Lung (tissue), 12 donors: Measurements from ENCODE around the gene PARVB. TPM values are rescaled to one million over a fixed set of nuclear protein-coding genes. Genes with fewer than 3 reads are reported as not detected.

ENCODE experiments used
- ATAC-seq: fragments of 200-7000 bp; cut with Tn5 transposase; one replicate; pipeline ENCODE4 v1.9.1; 2020; ENCODE audit warnings: moderate number of reproducible peaks; ENCODE audit not compliant: insufficient read depth, low FRiP score
- DNase-seq, 3 donors: peaks; one replicate each; pipeline ENCODE4 v3.0.0-alpha.2; 2013 to 2017
- H3K27ac ChIP-seq, 2 donors: one replicate each; pipeline ENCODE4 v1.5.1; 2013; ENCODE audit warnings: mild to moderate bottlenecking in 2 of 2, moderate library complexity in 2 of 2, control low read depth in 1 of 2, inconsistent platforms in 1 of 2, low read depth in 1 of 2, low read length in 1 of 2
- H3K27me3 ChIP-seq, 3 donors: one replicate each; pipeline ENCODE4 v1.5.1; 2013; ENCODE audit warnings: low read length in 2 of 3; ENCODE audit not compliant: control insufficient read depth in 3 of 3, insufficient read depth in 3 of 3
- H3K36me3 ChIP-seq, 4 donors: one replicate each; pipeline ENCODE4 v1.5.1; 2013; ENCODE audit warnings: low read length in 4 of 4, mild to moderate bottlenecking in 1 of 4, moderate library complexity in 1 of 4; ENCODE audit not compliant: control insufficient read depth in 4 of 4, insufficient read depth in 4 of 4
- H3K4me1 ChIP-seq, 5 donors: one replicate each; pipeline ENCODE4 v1.5.1; 2013; ENCODE audit warnings: low read length in 5 of 5, mild to moderate bottlenecking in 2 of 5, moderate library complexity in 1 of 5; ENCODE audit not compliant: control insufficient read depth in 5 of 5, insufficient read depth in 5 of 5
- H3K4me3 ChIP-seq: one replicate; pipeline ENCODE4 v1.5.1; 2013; ENCODE audit warnings: mild to moderate bottlenecking, control low read depth, moderate library complexity
- H3K9ac ChIP-seq, 2 donors: one replicate each; pipeline ENCODE4 v1.5.1; 2013; ENCODE audit warnings: low read length in 2 of 2, control low read depth in 1 of 2; ENCODE audit not compliant: insufficient read depth in 1 of 2
- H3K9me3 ChIP-seq, 4 donors: one replicate each; pipeline ENCODE4 v1.5.1; 2013; ENCODE audit warnings: low read length in 3 of 4, mild to moderate bottlenecking in 1 of 4, moderate library complexity in 1 of 4; ENCODE audit not compliant: control insufficient read depth in 4 of 4, insufficient read depth in 3 of 4
- WGBS, 2 donors: extraction: QIAGEN DNeasy Blood & Tissue Kit; methylation state at CpG; one replicate each; pipeline ENCODE4 v1.1.7; 2013; 5-methylcytosine and 5-hydroxymethylcytosine counted together
- polyA plus RNA-seq, 2 donors: library from polyadenylated mRNA; stranded (reverse); fragments of 200-250 nt; gene quantifications; one replicate each; pipeline ENCODE4 v1.2.1, GENCODE V29; 2013
- total RNA-seq, 2 donors: library from RNA; depleted of rRNA in 1 of 2; stranded (reverse); fragments of >200 nt in 1 of 2; gene quantifications; one replicate each; pipeline ENCODE4 v1.2.1, GENCODE V29; 2014 to 2021
- TF ChIP-seq, protein P1 (sequence below): IDR thresholded peaks from 2 replicates; pipeline ENCODE4 v1.5.1; 2012; ENCODE audit warnings: mild to moderate bottlenecking; ENCODE audit errors: control extremely low read depth, extremely low read depth
- donor health status: control.
- donor health status: control.
- donor health status: Bipolar disorder and iron deficiency.
- donor health status: healthy.
- donor health status: DM: yes; HTN: yes; CAD: no.

PARVB gene
- total and polyA plus RNA-seq, 4 donors: 16.9 to 64.2 (median 49.7) TPM

DNA sequence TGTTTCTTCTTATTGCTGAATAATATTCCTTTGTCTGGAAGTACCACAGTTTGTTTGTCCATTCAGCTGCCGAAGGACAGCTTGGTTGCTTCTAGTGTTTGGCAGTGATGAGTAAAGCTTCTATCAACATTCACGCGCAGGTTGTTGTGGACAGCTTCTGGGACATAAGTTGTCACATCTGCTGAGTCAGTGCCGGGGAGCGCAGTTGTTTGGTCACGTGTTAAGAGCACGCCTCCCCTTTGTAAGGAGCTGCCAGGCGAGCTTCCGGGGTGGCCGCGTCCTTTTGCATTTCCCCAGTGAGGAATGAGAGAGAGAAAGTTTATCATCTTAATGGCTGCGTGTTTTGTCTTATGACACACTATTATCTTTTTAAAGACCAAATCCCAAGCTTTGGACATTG, 38.6 kb upstream of the PARVB start:
- 90 to 94% methylated on average over 12 of the region's 12 CpGs for WGBS, 2 donors
- H3K4me3 ChIP-seq: no peak overlapping the region
- no peak for ATAC-seq
- no peak overlapping the region for H3K27ac ChIP-seq
- no peaks in the 10 kb centered on the region for H3K9me3 ChIP-seq
- no peak overlapping the region for H3K9ac ChIP-seq
- no peaks in the 10 kb centered on the region for H3K27me3 ChIP-seq
- H3K36me3 ChIP-seq: peaks cover 27 to 43% (median 33%) of the 10 kb centered on the region in 4 donors
- H3K4me1 ChIP-seq: no peaks in the 10 kb centered on the region
- TF ChIP-seq, protein P1, sequence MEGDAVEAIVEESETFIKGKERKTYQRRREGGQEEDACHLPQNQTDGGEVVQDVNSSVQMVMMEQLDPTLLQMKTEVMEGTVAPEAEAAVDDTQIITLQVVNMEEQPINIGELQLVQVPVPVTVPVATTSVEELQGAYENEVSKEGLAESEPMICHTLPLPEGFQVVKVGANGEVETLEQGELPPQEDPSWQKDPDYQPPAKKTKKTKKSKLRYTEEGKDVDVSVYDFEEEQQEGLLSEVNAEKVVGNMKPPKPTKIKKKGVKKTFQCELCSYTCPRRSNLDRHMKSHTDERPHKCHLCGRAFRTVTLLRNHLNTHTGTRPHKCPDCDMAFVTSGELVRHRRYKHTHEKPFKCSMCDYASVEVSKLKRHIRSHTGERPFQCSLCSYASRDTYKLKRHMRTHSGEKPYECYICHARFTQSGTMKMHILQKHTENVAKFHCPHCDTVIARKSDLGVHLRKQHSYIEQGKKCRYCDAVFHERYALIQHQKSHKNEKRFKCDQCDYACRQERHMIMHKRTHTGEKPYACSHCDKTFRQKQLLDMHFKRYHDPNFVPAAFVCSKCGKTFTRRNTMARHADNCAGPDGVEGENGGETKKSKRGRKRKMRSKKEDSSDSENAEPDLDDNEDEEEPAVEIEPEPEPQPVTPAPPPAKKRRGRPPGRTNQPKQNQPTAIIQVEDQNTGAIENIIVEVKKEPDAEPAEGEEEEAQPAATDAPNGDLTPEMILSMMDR: no peak
- no peak for DNase-seq

GRCh38 chr22:43988116-43988820, 35.8 kb upstream of the PARVB start:
- ATAC-seq: no peak
- Histone ChIP-seq H3K9me3 (no peaks in the 10 kb centered on the region), H3K27ac (no peak overlapping the region), H3K36me3 (peaks cover 25 to 44% (median 39%) of the 10 kb centered on the region in 4 donors), H3K4me3 (no peak overlapping the region), H3K9ac (no peak overlapping the region), H3K27me3 (no peaks in the 10 kb centered on the region), H3K4me1 (no peaks in the 10 kb centered on the region)
- 86 to 90% methylated on average over 8 of the region's 8 CpGs for WGBS, 2 donors
- TF ChIP-seq, protein P1: no peak
- no peak for DNase-seq

- H3K27ac ChIP-seq: no peak overlapping the region
- no peak overlapping the region for H3K4me3 ChIP-seq
- peaks cover 18 to 42% (median 38%) of the 10 kb centered on the region in 4 donors for H3K36me3 ChIP-seq
- DNase-seq (no peak), ATAC-seq (no peak)
- no peaks in the 10 kb centered on the region for H3K9me3 ChIP-seq
- no peaks in the 10 kb centered on the region for H3K27me3 ChIP-seq
- TF ChIP-seq, protein P1: no peak
- no peaks in the 10 kb centered on the region for H3K4me1 ChIP-seq
- H3K9ac ChIP-seq: no peak overlapping the region
- 89 to 95% methylated on average over 10 of the region's 10 CpGs for WGBS, 2 donors
Observed at GRCh38 chr22:43988960-43989359, 35.1 kb upstream of the PARVB start.
